Measurements from ENCODE around the gene KAZN.

The KAZN gene

GRCh38 chr1:14590411-14591180, 7.9 kb upstream of the KAZN start:
- DNase-seq (ENCODE audit: low read depth in 2 of 2) = no peak

GRCh38 chr1:14591600-14591999, 6.9 kb upstream of the KAZN start:
- DNase-seq (ENCODE audit: low read depth in 2 of 2) = no peak

GRCh38 chr1:14592004-14592631, 6.4 kb upstream of the KAZN start:
- no peak for DNase-seq (ENCODE audit: low read depth in 2 of 2)

GRCh38 chr1:14593302-14593701, 5.2 kb upstream of the KAZN start:
- no peak for DNase-seq (ENCODE audit: low read depth in 2 of 2)

- DNase-seq (ENCODE audit: low read depth in 2 of 2) = no peak
Observed at GRCh38 chr1:14594045-14594444, 4.4 kb upstream of the KAZN start.

GRCh38 chr1:14596591-14596990, 1.9 kb upstream of the KAZN start:
- no peak for DNase-seq (ENCODE audit: low read depth in 2 of 2)

- no peak for DNase-seq (ENCODE audit: low read depth in 2 of 2)
Observed at GRCh38 chr1:14597343-14598006, 1.0 kb upstream of the KAZN start.

GRCh38 chr1:14598007-14598497, 433 bp upstream of the KAZN start:
- no peak for DNase-seq (ENCODE audit: low read depth in 2 of 2)

GRCh38 chr1:14599183-14599791, 802 bp downstream of the KAZN start:
- no peak for DNase-seq (ENCODE audit: low read depth in 2 of 2)

GRCh38 chr1:14599800-14600199, 1.3 kb downstream of the KAZN start:
- DNase-seq (ENCODE audit: low read depth in 2 of 2) = no peak

- no peak for DNase-seq (ENCODE audit: low read depth in 2 of 2)
Observed at GRCh38 chr1:14600405-14601112, 2.1 kb downstream of the KAZN start.

GRCh38 chr1:14602136-14602535, 3.7 kb downstream of the KAZN start:
- no peak for DNase-seq (ENCODE audit: low read depth in 2 of 2)

GRCh38 chr1:14603645-14604044, 5.2 kb downstream of the KAZN start:
- no peak for DNase-seq (ENCODE audit: low read depth in 2 of 2)

- no peak for DNase-seq (ENCODE audit: low read depth in 2 of 2)
Observed at GRCh38 chr1:14604414-14604813, 5.9 kb downstream of the KAZN start.

GRCh38 chr1:14605945-14606344, 7.5 kb downstream of the KAZN start:
- no peak for DNase-seq (ENCODE audit: low read depth in 2 of 2)

GRCh38 chr1:14606632-14607031, 8.1 kb downstream of the KAZN start:
- no peak for DNase-seq (ENCODE audit: low read depth in 2 of 2)

GRCh38 chr1:14607295-14607694, 8.8 kb downstream of the KAZN start:
- DNase-seq (ENCODE audit: low read depth in 2 of 2) = no peak

GRCh38 chr1:14608308-14608707, 9.8 kb downstream of the KAZN start:
- no peak for DNase-seq (ENCODE audit: low read depth in 2 of 2)

GRCh38 chr1:14610761-14611160, 12.3 kb downstream of the KAZN start:
- DNase-seq (ENCODE audit: low read depth in 2 of 2) = no peak

- DNase-seq (ENCODE audit: low read depth in 2 of 2) = no peak
Observed at GRCh38 chr1:14611792-14612191, 13.3 kb downstream of the KAZN start.

- DNase-seq (ENCODE audit: low read depth in 2 of 2) = no peak
Observed at GRCh38 chr1:14612256-14612655, 13.8 kb downstream of the KAZN start.

- no peak for DNase-seq (ENCODE audit: low read depth in 2 of 2)
Observed at GRCh38 chr1:14613926-14614325, 15.4 kb downstream of the KAZN start.

All from stimulated activated CD8-positive, alpha-beta memory T cell treated with anti-CD3 and anti-CD28 coated beads, Interleukin-2, amount 100 ng/mL, for 48 hours (primary cell).